Measurements from ENCODE around the gene PJVK.
A peak's percentile ranks its signal among the peaks of the same experiment; 100 is the strongest.
"Not testable (repeated sequence)": the region's sequence is repeated elsewhere in the genome, so short reads cannot be mapped to it uniquely, and the experiment has no call there.

Gene PJVK

GRCh38 chr2:178450774-178451525 lies at the start of gene PJVK, which contains the start of gene PRKRA:
PJVK (plus strand) TSS chr2:178451378; CDS start chr2:178453410, 2,032 bp downstream.
PRKRA (minus strand) TSS chr2:178451175; CDS start chr2:178451030, 145 bp downstream.
- peak; percentile 91 for DNase-seq

DNA sequence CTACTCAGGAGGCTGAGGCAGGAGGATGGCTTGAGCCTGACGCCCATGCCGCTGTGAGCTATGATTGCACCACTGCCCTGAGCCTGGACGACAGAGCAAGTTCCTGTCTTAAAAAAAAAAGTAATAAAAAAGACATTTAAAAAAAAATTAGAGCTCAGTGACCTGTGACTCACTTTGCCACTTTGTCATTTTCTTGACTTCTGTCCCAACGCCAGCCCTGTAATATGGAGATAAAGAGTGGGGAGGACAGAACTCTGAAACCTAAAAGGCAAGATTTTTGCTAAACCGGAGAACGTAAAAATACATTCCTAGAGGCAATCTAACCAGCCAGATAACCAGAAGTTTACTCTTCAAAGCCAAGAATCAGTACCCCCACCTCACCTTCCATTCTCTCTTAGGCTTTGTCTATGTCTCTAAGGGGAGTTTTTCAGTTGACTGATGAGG lies 49.2 kb upstream of the PJVK start:
- no peak for DNase-seq

- no peak for DNase-seq
Measured at GRCh38 chr2:178403671-178404306, 47.4 kb upstream of the PJVK start.

DNA sequence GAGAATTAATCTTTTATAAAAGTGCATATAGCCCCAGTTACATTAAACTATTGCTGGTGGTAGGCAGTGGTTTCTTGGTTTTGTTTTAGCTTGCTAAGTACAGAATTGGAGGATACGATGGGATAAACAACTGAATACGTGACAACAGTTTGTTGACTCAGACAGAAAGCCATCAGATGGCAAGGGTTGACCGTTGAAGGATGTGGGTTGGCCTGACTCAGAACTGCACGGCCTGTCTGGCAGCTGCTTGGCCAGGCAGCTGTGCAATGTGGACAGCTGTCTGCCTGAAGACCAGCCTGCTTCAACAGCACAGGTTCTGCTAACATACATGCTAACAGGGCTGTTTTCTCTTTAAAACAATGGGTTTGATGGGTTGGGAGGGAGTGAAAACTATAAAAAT lies 46.8 kb upstream of the PJVK start:
- DNase-seq, result no peak

DNA sequence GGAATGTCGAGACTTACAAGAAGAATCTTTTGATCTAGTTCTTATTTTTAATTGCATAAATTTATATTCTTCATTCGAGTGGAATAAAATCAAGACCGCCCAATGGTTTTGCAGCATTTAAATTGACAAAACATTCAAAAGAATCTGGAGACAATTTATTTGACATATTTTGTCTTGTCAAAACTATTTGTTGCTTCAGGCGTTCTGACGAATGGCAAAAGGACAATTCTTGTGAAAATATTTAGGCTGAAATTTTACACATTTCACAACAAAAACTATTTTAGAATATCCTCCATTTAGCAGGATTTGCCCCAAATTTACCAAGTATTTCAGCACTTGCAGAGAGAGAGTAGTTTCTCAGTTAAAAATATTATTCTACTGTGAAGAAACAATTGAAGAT lies 41.9 kb upstream of the PJVK start:
- no peak for DNase-seq

- no peak for DNase-seq
Measured at GRCh38 chr2:178412047-178412446, 39.1 kb upstream of the PJVK start.

GRCh38 chr2:178412453-178412852 lies 38.7 kb upstream of the PJVK start:
- not testable (repeated sequence) for DNase-seq

GRCh38 chr2:178413472-178414265 lies 37.5 kb upstream of the PJVK start:
- DNase-seq, result peak; percentile 88

DNA sequence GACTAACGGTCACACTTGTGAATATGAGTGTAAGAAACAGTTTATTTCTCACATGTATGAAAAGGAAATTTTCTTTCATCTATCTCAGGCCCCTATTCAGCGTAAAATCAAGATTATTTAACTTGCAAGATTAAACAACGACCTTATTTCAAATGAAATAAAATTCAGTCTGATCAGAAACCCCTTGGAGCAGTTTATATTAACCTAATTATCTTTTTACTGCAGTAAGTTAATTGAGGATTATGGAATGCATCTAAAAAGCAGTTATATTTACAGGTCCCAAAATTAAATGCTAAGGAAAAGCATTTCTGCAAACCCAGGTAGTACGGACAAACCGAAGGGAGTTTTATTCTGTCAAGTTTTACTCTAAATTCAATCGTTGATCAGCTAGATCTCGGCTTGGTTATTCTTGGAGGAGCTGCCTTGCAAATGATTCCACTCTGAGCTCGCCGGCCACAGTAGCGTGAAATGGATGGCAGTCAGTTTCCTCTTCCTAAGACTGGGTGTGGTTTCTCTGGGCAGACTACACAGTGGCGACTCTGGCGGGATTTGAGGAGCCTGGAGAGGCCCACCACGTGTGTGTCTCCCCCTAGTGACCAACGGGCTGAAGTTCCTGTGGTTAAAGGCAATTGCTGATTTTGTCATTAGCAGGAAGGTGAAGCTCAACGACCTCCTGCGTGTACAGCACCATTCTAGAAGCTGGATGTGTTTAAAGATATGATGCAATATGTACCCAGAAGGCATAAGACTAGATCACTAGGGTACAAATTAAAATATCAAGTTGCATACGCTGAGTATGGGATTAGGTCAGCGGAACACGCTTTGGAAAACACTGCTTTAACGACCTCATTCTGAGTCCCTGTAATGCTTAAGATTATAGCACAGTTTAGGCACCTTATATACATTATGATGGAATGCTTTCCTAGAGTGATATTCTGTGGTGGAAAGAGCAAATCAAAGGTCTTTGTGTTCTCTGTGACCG lies 36.6 kb upstream of the PJVK start:
- DNase-seq, result peak; percentile 92

- DNase-seq, result no peak
Measured at GRCh38 chr2:178415979-178416378, 35.2 kb upstream of the PJVK start.

- DNase-seq, result no peak
Measured at GRCh38 chr2:178417916-178418315, 33.3 kb upstream of the PJVK start.

DNA sequence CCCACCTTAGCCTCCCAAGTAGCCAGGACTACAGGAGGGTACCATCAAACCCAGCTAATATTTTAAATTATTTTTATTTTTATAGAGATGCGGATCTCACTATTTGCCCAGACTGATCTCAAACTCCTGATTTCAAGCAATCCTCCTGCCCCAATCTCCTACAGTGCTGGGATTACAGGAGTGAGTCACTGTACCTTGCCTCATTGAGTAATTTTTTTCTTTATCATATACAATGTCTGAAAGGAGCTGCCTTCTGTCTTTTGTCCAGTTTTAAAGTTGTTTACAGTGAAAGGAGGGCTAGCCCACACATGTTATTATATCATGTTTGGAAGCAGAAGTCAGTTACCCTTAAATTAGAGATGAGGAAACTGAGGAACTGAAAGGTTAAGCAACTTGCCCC lies 32.8 kb upstream of the PJVK start:
- no peak for DNase-seq

DNA sequence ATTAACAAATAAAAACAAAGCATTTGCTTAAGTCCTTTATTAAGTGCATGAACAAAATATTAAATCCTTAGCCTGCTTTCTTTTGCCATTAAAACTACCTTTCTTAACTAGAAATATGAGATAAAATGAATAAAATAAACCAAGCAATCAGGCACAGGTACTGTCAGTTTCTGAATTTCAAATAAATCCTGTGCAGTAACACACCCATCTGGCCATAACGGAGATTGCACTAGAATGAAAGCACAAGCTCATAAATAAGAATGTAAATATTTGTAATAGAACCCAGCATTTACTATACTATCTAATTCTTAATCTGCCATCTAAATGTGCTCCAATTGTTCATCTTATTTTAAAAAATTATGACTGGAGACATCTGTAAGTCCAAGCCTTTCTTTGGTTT lies 32.1 kb upstream of the PJVK start:
- DNase-seq, result no peak

- no peak for DNase-seq
Measured at GRCh38 chr2:178420463-178420999, 30.6 kb upstream of the PJVK start.

DNA sequence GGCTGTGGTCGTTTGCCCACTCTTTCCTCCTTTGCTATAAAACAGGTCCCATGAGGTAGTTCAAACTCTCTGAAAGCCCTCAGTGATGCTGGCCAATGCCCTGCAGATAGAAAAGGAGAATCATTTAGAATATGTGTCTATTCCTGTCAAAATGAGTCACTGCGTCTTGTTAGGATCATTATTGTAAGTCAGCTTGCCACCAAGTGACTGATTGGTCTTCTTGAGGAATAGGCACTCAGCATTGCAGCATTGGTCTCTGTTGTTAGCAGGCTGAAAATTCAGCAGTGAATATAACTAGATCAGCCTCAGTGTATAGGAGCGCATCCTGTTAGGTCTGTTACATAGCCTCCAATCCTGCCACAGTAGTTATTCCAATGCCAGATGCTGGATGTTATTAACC lies 29.1 kb upstream of the PJVK start:
- no peak for DNase-seq

DNA sequence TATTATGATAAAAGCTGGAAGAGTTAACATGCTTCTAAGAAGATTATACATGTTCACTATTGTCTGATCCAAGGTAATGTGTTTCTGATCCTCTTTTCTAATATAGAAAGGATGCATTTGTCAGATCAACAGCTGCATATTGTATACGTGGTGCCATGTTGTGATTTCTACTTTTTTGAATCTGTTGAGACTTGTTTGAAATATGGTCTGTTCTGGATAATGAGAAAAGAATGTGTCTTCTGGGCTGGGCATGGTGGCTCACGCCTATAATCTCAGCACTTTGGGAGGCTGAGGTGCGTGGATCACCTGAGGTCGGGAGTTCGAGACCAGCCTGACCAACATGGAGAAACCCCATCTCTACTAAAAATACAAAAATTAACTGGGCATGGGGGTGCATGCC lies 27.4 kb upstream of the PJVK start:
- DNase-seq, result not testable (repeated sequence)

- no peak for DNase-seq
Measured at GRCh38 chr2:178425255-178425827, 25.8 kb upstream of the PJVK start.

GRCh38 chr2:178426388-178426787 lies 24.8 kb upstream of the PJVK start:
- no peak for DNase-seq

- DNase-seq, result no peak
Measured at GRCh38 chr2:178427458-178427857, 23.7 kb upstream of the PJVK start.

DNA sequence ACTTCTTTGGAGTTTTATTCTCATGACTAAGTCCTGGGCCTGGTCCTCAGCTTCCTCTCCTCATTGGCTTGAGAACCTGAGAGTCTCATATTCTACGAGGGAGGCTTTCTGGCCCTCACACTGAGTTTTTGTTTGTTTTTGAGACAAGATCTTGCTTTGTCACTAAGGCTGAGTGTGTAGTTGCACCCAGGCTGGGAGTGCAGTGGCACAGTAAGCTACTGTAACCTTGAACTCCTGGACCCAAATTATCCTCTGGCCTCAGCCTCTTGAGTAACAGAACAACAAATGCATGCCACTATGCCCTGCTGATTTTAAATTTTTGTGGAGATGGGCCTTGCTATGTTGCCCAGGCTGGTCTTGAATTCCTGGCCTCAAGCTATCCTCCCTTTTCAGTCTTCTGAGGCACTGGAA lies 22.8 kb upstream of the PJVK start:
- DNase-seq, result no peak

DNA sequence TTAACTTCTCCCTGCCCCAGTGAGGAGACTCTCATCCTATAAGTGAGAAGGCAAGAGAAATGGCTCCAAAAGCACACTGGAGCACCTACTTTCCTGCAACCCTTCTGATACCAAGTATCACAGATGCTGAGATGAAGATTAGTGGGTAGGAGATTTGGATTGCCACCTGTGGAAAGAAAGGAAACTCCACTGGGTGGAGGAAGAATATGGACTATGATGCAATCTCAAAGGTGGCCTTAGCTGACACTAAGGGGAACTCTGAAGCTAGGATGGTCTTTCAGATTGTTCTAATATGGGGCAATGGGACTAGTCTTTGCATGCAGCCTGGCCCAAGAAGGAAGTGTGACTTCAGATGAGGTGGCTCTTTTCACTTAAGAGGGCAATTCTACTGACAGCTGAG lies 21.8 kb upstream of the PJVK start:
- DNase-seq, result no peak

DNA sequence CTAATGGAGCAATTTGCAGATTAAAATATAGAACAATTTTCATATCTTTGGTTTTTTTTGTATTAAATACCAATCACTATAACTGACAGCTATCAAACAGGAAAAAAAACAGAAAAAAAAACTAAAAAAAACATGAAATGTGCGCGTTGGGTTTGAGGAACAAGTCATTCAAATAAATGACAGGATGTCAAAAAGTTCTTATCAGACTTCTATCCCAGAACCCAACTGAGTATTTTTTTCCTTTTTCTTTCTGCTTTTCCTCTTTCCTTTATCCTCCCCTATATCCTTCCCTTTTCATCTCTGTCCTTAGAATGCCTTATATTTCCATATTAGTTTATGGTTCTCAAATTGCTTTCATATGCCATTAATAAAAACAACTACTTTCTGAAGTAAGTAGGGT lies 14.5 kb upstream of the PJVK start:
- DNase-seq, result no peak
